Kasumi-1 (cell line): ENCODE results near the gene SEPHS1.
A peak's percentile ranks its signal among the peaks of the same experiment; 100 is the strongest.
"Not testable (repeated sequence)": the region's sequence is repeated elsewhere in the genome, so short reads cannot be mapped to it uniquely, and the experiment has no call there.

Experiments used
- DNase-seq, 2 experiments: peaks; one replicate each; lab custom pipeline; 2025; lab: John Stamatoyannopoulos, UW

The SEPHS1 gene

DNA sequence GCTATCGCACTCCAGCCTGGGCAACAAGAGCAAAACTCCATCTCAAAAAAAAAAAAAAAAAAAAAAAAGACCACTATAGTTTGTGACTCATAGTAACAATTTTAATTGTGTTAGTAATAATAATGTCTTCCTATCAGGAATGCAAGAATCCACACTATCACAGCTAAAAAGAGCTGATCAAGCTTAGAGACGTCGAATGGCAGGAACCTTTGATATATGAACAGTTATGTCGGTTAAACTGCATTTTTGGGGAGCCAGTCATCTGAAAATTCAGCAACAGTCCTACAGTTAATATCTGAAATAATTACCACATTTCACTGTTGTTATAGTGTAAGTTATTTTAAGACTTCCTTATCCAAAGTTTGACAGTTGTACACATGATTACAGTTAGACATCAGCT, 57.0 kb downstream of the SEPHS1 start:
- no peak for DNase-seq

DNA sequence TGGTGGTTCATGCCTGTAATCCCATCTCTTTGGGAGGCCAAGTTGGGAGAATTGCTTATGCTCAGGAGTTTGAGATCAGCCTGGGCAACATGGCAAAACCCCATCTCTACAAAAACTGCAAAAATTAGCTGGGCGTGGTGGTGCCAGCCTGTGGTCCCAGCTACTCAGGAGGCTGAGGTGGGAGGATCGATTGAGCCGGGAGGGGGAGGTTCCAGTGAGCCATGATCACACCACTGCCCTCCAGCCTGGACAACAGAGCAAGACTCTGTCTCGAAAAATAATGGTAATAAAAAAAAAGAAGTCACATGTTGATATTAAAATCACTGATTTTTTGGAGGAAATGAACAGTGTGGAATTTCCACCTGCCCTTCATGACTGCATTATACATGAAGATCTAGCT, 64.0 kb downstream of the SEPHS1 start:
- no peak for DNase-seq

DNA sequence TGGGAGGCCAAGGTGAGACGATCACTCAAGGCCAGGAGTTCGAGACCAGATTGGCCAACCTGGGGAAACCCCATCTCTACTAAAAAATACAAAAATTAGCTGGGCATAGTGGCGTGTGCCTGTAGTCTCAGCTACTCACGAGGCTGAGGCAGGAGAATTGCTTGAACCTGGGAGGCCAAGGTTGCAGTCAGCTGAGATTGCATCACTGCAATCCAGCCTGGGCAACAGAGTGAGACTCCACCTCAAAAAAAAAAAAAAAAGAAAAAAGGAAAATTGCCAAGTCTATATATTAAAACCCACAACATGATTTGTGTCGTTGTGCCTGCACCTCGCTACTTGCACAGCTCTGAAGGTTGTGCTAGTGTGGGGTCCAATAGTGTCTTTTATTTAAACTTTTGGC, 65.7 kb downstream of the SEPHS1 start:
- not testable (repeated sequence) for DNase-seq

DNA sequence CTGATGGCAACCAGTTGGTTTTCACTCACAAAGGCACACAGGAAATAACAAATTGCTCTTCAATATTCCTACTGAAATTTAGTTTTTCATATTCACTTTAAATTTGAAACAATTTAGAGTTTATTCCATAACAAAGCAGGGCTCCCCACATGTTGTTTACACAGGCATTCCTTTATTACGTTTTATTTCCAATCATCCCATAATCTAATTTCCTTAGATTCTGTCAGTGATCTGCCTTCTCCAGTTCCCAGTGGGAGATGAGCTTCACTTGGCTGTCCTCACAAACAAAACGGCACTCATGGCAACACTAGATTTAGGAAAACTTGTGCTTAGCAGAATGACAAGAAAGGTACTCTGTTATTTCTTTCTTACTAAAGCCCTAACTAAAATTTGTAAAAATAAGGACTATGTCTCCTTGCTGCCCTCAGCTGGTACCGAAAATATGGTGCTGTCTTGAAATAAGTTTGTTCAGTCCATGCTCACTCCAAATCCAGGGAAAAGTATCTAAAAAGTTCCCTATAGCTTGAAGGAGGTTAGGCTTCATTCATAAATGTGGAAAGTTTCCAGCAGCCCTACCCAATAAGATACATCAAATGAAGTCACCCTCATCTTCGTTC, 71.2 kb downstream of the SEPHS1 start:
- peak in 1 of 2 experiments; percentile 15 for DNase-seq

DNA sequence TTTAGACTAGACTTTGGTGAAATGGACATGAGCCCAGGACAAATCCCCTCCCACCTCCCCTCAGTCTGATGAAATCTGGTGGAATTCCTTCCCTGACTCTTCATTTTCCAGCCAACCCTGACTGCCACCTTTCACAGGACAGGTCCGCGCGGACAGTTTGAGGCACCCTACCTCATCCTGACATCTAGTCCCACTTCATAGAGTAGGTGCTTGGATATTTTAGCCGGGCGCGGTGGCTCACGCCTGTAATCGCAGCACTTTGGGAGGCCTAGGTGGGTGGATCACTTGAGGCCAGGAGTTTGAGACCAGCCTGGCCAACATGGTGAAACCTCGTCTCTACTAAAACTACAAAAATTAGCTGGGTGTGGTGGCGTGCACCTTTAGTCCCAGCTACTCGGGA, 71.9 kb downstream of the SEPHS1 start:
- DNase-seq: not testable (repeated sequence)

DNA sequence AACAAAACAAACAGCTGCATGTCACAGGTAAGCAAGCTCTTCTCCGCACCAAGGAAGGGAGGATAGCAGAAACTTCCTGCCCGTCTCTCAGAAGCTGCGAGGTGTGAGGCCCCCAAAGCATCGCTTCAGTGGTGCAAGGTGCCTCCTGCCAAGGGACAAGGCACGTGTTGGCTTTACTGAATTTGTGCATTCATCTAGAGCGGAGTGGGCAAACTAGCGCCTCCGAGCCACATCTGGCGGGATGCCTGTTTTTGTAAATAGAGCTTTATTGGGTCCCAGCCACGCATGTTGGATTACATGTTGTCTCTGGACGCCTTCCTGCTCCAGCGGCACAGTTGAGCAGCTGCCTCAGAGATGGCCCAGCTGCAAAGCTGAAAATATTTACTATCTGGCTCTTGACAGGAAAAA, 75.9 kb downstream of the SEPHS1 start:
- no peak for DNase-seq

DNA sequence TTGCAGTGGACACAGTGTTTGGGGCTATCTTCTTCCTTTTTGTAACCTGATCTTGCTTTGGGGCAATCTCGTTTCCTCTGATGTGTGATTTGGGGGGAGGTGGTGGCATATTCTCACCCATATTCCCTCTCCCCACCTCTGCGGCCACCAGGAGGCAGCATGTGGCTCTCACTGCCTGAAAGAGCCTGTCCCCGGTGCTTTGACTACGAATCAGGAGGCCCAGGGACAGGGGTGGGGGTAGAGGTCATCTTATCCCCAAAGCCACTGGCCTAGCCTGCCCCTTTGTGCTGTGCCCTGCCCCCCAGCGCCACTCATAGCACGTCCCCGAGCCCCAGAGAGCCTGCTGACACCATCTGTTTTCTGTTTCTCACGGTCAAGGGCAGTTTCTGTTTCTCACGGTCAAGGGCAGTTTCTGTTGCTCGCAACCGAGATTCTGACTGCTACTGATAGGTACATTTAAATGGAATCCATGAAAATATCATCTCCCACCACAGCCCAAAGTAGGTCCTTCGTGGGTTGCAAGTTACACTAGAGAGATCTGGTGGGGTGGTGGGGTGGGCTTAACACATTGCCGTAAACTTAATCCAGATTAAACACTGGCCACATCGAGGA, 76.4 kb downstream of the SEPHS1 start:
- DNase-seq: peak; percentile 17 to 37

DNA sequence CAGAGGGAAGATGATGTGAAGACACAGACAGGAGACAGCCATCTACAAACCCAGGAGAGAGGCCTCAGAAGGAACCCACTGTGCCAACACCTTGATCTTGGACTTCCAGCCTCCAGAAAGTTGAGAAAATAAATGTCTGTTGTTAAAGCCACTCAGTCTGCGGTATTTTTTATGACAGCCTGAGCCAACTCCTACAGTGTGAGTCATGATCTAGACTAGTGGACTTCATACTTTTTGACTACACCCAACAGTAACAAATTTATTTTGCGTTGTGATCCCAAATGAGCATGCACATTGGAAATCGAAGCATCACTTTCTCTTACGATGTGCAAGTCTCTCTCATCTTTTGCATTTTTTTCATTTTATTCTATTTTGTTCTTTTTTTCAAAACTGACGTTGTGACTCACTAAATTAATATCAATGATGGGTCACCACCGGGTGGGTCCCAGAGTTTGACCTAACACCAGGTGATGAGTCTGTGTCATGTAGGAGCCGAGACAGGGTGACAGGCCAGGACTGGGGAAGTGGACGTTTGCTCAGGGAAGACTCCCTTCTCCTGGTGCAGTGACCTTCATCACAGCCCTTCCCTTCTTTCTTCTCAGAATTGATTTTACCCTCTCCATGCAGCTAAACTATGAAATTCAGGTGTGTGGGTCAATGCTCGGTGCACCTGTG, 77.1 kb downstream of the SEPHS1 start:
- DNase-seq: no peak

DNA sequence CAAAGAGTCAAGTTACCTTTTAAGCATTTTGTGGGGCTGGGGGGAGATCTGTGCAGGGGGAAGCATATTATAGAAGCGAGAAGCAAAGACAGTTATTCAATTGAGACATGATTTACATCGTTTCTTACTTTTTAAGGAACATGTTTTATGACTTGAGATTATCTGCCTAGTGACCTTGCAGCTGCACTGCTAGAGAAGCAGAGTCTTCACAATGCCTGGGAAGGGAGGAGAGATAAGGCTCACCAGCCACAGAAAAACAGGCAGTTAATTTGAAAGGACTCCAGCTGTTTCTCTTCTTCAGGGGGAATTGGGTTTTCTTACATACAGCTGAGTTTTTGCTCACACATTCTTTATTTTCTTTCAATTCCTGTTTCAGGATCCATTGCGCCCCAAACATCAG, 79.3 kb downstream of the SEPHS1 start:
- no peak for DNase-seq

DNA sequence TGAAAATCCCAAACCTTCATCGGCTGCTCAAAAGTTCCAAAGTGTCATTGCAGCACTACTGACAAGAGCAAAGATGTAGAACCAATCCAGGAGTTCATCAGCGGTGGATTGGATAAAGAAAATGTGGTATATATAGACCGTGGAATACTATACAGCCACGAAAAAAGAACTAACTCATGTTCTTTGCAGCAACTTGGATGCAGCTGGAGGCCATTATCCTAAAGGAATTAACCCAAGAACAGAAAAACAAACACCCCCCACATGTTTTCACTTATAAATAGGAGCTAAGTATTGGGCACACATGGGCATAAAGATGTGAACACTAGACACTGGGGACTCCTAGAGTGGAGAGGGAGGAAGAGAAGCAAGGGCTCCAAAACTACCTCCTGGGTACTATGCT, 79.8 kb downstream of the SEPHS1 start:
- no peak for DNase-seq
